RWPE2 (cell line): ENCODE data around the gene NMRK1.

Source experiments
- ATAC-seq: fragments of 200-7000 bp; cut with Tn5 transposase; 3 replicates; pipeline ENCODE4 v1.9.1; 2021; ENCODE audit warnings: low read depth
- DNase-seq: peaks from one replicate; pipeline ENCODE4 v3.0.0-alpha.2; 2020; ENCODE audit warnings: low spot score
- H3K27ac ChIP-seq: fragments of 450-650 bp; 2 replicates; pipeline ENCODE4 v1.5.1; 2017; ENCODE audit warnings: mild to moderate bottlenecking; ENCODE audit not compliant: poor library complexity, severe bottlenecking
- H3K27me3 ChIP-seq: fragments of 250-450 bp; sonication (Bioruptor Pico); 2 replicates; pipeline ENCODE4 v1.5.1; 2021; ENCODE audit warnings: mild to moderate bottlenecking, moderate library complexity; ENCODE audit not compliant: insufficient read depth, poor library complexity, severe bottlenecking
- H3K36me3 ChIP-seq: fragments of 250-450 bp; sonication (Bioruptor Pico); 2 replicates; pipeline ENCODE4 v1.5.1; 2020; ENCODE audit warnings: low read depth, mild to moderate bottlenecking, moderate library complexity
- H3K4me1 ChIP-seq: fragments of 250-450 bp; sonication (Bioruptor Pico); 2 replicates; pipeline ENCODE4 v1.5.1; 2021; ENCODE audit warnings: mild to moderate bottlenecking, moderate library complexity; ENCODE audit not compliant: insufficient read depth, poor library complexity, severe bottlenecking
- H3K4me3 ChIP-seq: fragments of 250-450 bp; sonication (Bioruptor Pico); 2 replicates; pipeline ENCODE4 v1.5.1; 2021; ENCODE audit warnings: mild to moderate bottlenecking, moderate library complexity; ENCODE audit not compliant: severe bottlenecking
- H3K9me3 ChIP-seq: fragments of 250-450 bp; sonication (Bioruptor Pico); 2 replicates; pipeline ENCODE4 v1.5.1; 2021; ENCODE audit warnings: mild to moderate bottlenecking, moderate library complexity; ENCODE audit not compliant: severe bottlenecking
- TF ChIP-seq, protein P1 (sequence below): fragments of 450-650 bp; IDR thresholded peaks from one replicate; pipeline ENCODE4 v1.5.1; 2017; ENCODE audit warnings: mild to moderate bottlenecking, moderate library complexity; ENCODE audit not compliant: poor library complexity, severe bottlenecking

Gene NMRK1

DNA sequence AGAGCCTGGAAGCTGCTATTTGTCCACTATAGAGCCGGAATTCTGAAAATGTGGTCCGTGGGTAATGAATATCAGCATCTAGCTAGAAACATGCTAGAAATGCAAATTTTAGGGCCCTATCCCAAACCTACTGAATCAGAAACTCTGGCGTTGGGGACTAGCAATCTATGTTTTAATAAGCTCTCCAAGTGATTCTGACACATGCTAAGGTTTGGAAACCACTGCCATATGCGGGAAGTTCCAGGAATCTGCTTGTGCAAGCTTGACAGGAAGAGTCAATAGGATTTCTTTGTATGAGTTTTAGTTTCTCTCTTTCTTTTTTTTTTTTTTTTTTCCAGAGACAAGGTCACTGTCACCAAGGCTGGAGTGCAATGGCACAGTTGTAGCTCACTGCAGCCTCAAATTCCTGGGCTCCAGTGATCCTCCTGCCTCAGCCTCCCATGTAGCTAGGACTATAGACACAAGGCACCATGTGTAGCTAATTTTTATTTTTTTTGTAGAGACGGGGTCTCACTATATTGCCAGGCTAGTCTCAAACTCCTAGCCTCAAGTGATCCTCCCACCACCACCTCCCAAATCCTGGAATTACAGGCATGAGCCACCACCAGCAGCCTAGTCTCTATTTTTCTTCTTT, 33.5 kb downstream of the NMRK1 start:
- Histone ChIP-seq H3K9me3 (no peaks in the 10 kb centered on the region), H3K36me3 (no peaks in the 10 kb centered on the region), H3K27me3 (no peaks in the 10 kb centered on the region), H3K27ac (no peak overlapping the region), H3K4me3 (no peak overlapping the region), H3K4me1 (no peaks in the 10 kb centered on the region)
- no peak for DNase-seq
- no peak for ATAC-seq
- TF ChIP-seq, protein P1, sequence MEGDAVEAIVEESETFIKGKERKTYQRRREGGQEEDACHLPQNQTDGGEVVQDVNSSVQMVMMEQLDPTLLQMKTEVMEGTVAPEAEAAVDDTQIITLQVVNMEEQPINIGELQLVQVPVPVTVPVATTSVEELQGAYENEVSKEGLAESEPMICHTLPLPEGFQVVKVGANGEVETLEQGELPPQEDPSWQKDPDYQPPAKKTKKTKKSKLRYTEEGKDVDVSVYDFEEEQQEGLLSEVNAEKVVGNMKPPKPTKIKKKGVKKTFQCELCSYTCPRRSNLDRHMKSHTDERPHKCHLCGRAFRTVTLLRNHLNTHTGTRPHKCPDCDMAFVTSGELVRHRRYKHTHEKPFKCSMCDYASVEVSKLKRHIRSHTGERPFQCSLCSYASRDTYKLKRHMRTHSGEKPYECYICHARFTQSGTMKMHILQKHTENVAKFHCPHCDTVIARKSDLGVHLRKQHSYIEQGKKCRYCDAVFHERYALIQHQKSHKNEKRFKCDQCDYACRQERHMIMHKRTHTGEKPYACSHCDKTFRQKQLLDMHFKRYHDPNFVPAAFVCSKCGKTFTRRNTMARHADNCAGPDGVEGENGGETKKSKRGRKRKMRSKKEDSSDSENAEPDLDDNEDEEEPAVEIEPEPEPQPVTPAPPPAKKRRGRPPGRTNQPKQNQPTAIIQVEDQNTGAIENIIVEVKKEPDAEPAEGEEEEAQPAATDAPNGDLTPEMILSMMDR: no peak

DNA sequence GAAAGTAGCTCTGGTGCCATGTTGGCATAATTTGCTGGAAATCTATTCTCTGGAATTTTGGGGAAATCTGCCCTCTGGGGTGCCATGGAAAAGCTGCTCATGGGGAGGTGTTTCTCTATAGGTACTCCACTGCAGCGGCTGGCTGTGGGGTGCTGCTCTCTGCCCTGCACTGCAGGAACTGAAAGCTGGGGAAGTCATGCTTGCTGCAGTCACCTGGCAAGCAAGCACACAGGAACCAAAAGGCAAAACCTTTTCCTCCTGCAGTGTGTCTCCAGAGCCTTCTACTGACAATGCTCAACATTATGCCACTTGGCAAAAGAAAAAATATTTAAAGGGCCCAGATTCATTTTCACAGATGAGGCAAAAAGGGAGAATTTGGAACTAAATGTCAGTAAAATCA, 34.1 kb downstream of the NMRK1 start:
- Histone ChIP-seq H3K9me3 (no peaks in the 10 kb centered on the region), H3K27me3 (no peaks in the 10 kb centered on the region), H3K27ac (no peak overlapping the region), H3K4me3 (no peak overlapping the region), H3K4me1 (no peaks in the 10 kb centered on the region), H3K36me3 (no peaks in the 10 kb centered on the region)
- TF ChIP-seq, protein P1: no peak
- ATAC-seq (no peak), DNase-seq (no peak)

DNA sequence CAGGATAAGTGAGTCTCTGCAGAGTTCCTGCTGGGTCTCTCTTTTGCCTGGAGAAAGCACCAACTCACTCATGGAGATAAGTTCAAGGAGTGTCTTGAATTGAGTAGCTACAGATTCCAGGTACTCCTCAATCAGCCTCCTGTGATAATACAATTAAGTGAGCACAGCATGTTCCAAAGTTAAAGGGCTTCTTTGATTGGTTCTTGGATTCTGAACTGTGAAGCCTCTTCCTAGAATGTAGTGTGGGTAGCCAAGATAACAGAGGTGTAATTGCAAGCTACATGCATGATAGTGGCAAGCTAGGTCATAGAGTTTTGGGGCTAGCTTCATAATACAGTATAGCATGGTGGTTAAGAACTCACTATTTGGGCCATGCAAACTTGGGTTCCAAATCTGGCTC, 36.7 kb downstream of the NMRK1 start:
- H3K4me1 ChIP-seq: no peaks in the 10 kb centered on the region
- TF ChIP-seq, protein P1: no peak
- no peak overlapping the region for H3K27ac ChIP-seq
- no peaks in the 10 kb centered on the region for H3K27me3 ChIP-seq
- ATAC-seq (no peak), DNase-seq (no peak)
- no peaks in the 10 kb centered on the region for H3K9me3 ChIP-seq
- no peaks in the 10 kb centered on the region for H3K36me3 ChIP-seq
- H3K4me3 ChIP-seq: no peak overlapping the region

DNA sequence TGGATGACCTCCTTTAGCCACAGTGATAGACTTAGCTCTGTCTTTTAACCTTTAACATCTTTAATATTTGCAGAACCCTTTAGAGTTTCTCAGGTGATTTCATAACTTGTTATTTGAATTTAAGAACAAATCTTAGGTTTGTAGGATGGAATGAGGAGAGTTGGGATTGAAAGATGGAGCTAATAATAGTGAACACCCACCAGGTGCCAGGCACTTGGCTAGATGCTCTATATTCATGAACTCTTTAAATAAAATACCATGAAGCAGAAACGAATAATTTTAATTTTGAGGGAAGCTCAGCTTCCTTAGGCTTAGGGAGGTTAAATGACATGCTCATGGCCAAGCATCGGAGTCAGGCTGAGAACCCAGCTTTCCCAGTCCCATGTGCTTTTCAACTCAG, 40.4 kb downstream of the NMRK1 start:
- TF ChIP-seq, protein P1: no peak
- Histone ChIP-seq H3K4me1 (no peaks in the 10 kb centered on the region), H3K27ac (no peak overlapping the region), H3K4me3 (no peak overlapping the region), H3K27me3 (no peaks in the 10 kb centered on the region), H3K36me3 (no peaks in the 10 kb centered on the region), H3K9me3 (no peaks in the 10 kb centered on the region)
- no peak for DNase-seq
- no peak for ATAC-seq

DNA sequence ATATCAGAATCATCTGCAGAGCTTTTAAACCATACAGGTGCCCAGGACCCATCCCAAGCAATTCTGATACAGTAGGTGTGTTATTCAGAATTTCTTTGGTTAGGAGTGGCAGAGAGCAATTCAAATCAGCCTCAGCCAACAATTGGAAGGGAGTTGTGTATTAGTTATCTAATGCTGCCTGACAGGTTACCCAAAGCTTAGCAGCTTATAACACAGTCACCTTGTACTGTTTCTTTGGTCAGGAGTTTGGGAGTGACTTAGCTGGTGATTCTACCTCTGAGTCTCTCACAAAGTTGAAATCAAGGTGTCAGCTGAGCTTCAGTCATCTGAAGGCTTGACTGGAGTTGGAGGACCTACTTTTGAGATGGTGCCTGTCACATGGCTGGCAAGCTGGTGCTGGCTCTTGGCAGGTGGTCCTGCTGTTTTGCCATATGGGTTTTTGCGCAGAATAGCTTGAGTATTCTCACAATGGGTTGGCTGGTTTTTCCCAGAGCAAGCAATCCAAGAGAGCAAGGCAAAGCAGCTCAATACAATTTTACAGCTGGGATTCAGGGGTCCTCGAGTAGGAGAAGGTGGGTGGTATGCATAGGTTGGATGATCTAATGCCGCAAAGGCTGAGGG, 41.1 kb downstream of the NMRK1 start:
- H3K4me1 ChIP-seq: no peaks in the 10 kb centered on the region
- DNase-seq (no peak), ATAC-seq (no peak)

More for the DNA sequence above, 41.1 kb downstream of the NMRK1 start:
- Histone ChIP-seq H3K27ac (no peak overlapping the region), H3K9me3 (no peaks in the 10 kb centered on the region), H3K27me3 (no peaks in the 10 kb centered on the region), H3K4me3 (no peak overlapping the region), H3K36me3 (no peaks in the 10 kb centered on the region)
- TF ChIP-seq, protein P1: no peak
